Neuronal stem cell (in vitro differentiated cells): ENCODE results near the gene SLC9A9.

Source experiments
- DNase-seq: peaks from one replicate; pipeline ENCODE4 v3.0.0-alpha.2; 2013; ENCODE audit warnings: low spot score
- H2AFZ ChIP-seq: one replicate; pipeline ENCODE4 v1.6.1; 2013; ENCODE audit warnings: mild to moderate bottlenecking, low read length, inconsistent platforms
- H2AK5ac ChIP-seq: 2 replicates; pipeline ENCODE4 v1.6.1; 2013; ENCODE audit warnings: low read depth, mild to moderate bottlenecking, inconsistent platforms, low read length, moderate library complexity, mixed read lengths
- H2BK120ac ChIP-seq: 2 replicates; pipeline ENCODE4 v1.6.1; 2013; ENCODE audit warnings: low read depth, mild to moderate bottlenecking, inconsistent platforms, low read length, moderate library complexity, mixed read lengths
- H2BK12ac ChIP-seq: one replicate; pipeline ENCODE4 v1.6.1; 2013; ENCODE audit warnings: low read length, inconsistent platforms
- H2BK15ac ChIP-seq: 2 replicates; pipeline ENCODE4 v1.6.1; 2013; ENCODE audit warnings: mild to moderate bottlenecking, low read length, inconsistent platforms, mixed read lengths
- H2BK5ac ChIP-seq: one replicate; pipeline ENCODE4 v1.6.1; 2013; ENCODE audit warnings: inconsistent platforms, mild to moderate bottlenecking, low read length, moderate library complexity
- H3K14ac ChIP-seq: one replicate; pipeline ENCODE4 v1.6.1; 2013; ENCODE audit warnings: low read length, inconsistent platforms
- H3K18ac ChIP-seq: 2 replicates; pipeline ENCODE4 v1.6.1; 2013; ENCODE audit warnings: low read length, inconsistent platforms
- H3K23ac ChIP-seq: 2 replicates; pipeline ENCODE4 v1.6.1; 2013; ENCODE audit warnings: low read depth, mild to moderate bottlenecking, mixed read lengths, low read length, inconsistent platforms; ENCODE audit not compliant: poor library complexity
- H3K27ac ChIP-seq: replicated peaks from 3 replicates; pipeline ENCODE4 v1.5.1; 2013; ENCODE audit warnings: low read length, inconsistent platforms
- H3K27me3 ChIP-seq, 3 experiments: 2 replicates each; pipeline ENCODE4 v1.6.1; 2013; ENCODE audit warnings: low read length in 3 of 3, mild to moderate bottlenecking in 2 of 3, inconsistent platforms in 1 of 3, low read depth in 1 of 3, mixed read lengths in 1 of 3, moderate library complexity in 1 of 3; ENCODE audit not compliant: control insufficient read depth in 3 of 3, insufficient read depth in 3 of 3
- H3K36me3 ChIP-seq, 2 donors: replicated peaks in 1 of 2; 2 replicates each; pipeline ENCODE4 v1.6.1; 2013; ENCODE audit warnings: low read length in 2 of 2; ENCODE audit not compliant: control insufficient read depth in 2 of 2, insufficient read depth in 2 of 2
- H3K4ac ChIP-seq: 2 replicates; pipeline ENCODE4 v1.6.1; 2013; ENCODE audit warnings: inconsistent platforms, mild to moderate bottlenecking, low read length, moderate library complexity
- H3K4me1 ChIP-seq, 2 donors: 1 replicate in 1 of 2; 2 replicates in 1 of 2; pipeline ENCODE4 v1.6.1; 2013; ENCODE audit warnings: low read length in 2 of 2, low read depth in 1 of 2; ENCODE audit not compliant: control insufficient read depth in 2 of 2, insufficient read depth in 1 of 2
- H3K4me2 ChIP-seq: one replicate; pipeline ENCODE4 v1.6.1; 2013; ENCODE audit warnings: mild to moderate bottlenecking, low read length, inconsistent platforms; ENCODE audit not compliant: insufficient read depth, poor library complexity, severe bottlenecking
- H3K4me3 ChIP-seq, 2 donors: 2 replicates each; pipeline ENCODE4 v1.5.1; 2013; ENCODE audit warnings: low read length in 2 of 2, mild to moderate bottlenecking in 2 of 2, inconsistent platforms in 1 of 2, moderate library complexity in 1 of 2
- H3K79me1 ChIP-seq: one replicate; pipeline ENCODE4 v1.6.1; 2013; ENCODE audit warnings: low read depth, mild to moderate bottlenecking, inconsistent platforms, low read length, moderate library complexity
- H3K9ac ChIP-seq: one replicate; pipeline ENCODE4 v1.6.1; 2013; ENCODE audit warnings: mild to moderate bottlenecking, low read depth, low read length, inconsistent platforms; ENCODE audit not compliant: poor library complexity
- H3K9me3 ChIP-seq, 2 donors: replicated peaks in 1 of 2; 2 replicates each; pipeline versions ENCODE3 to v1.6.1; 2013; ENCODE audit warnings: low read length in 2 of 2, mild to moderate bottlenecking in 2 of 2, inconsistent platforms in 1 of 2, low read depth in 1 of 2, mixed read lengths in 1 of 2, moderate library complexity in 1 of 2; ENCODE audit not compliant: control insufficient read depth in 2 of 2, insufficient read depth in 1 of 2
- H4K8ac ChIP-seq: one replicate; pipeline ENCODE4 v1.6.1; 2013; ENCODE audit warnings: low read depth, mild to moderate bottlenecking, inconsistent platforms, low read length, moderate library complexity
- H4K91ac ChIP-seq: one replicate; pipeline ENCODE4 v1.6.1; 2013; ENCODE audit warnings: low read length, low read depth, mild to moderate bottlenecking, inconsistent platforms; ENCODE audit not compliant: poor library complexity
- WGBS, 2 donors: extraction: QIAGEN DNeasy Blood & Tissue Kit; methylation state at CpG; one replicate each; pipeline ENCODE4 v1.1.7; 2013; ENCODE audit warnings: missing lambda C conversion rate in 2 of 2, mixed read lengths in 1 of 2; ENCODE audit not compliant: insufficient read length in 2 of 2, insufficient replicate concordance in 1 of 2; ENCODE audit errors: extremely low coverage in 2 of 2; 5-methylcytosine and 5-hydroxymethylcytosine counted together

The SLC9A9 gene

DNA sequence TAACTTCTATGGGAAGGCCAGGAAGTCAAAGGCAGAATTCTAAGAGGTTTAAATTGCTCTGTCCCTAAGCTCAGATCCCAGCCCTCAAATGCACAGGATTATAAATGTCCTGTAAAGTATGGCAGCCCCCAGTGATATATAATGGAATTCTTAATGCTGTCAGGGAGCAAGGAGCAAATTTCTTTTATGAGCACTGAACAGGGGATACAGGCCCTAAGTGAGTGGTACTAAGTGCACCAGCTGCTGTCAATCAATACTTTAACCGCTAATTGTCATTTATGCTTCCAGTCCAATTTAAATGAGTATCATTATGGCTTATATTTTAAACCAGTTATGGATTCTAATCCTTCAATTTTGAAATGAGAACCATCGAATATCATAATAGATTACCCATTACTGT, 4.7 kb downstream of the SLC9A9 start:
- WGBS, 2 donors = no CpG with 5 or more reads among the region's 2 CpGs
- Histone ChIP-seq H3K9ac (no peak overlapping the region), H3K79me1 (no peaks in the 10 kb centered on the region), H3K36me3 (no peaks in the 10 kb centered on the region), H3K27ac (no peak overlapping the region), H2BK120ac (no peak overlapping the region), H4K8ac (no peak overlapping the region), H3K27me3 (no peaks in the 10 kb centered on the region), H4K91ac (no peak overlapping the region), H2BK15ac (no peak overlapping the region), H2AK5ac (no peak overlapping the region), H2BK12ac (no peak overlapping the region), H3K4ac (no peak overlapping the region), H3K23ac (no peak overlapping the region), H3K9me3 (no peaks in the 10 kb centered on the region), H3K4me3 (no peak overlapping the region), H3K4me1 (peaks cover 2 to 5% of the 10 kb centered on the region in 2 donors), H3K18ac (no peak overlapping the region), H3K4me2 (no peak overlapping the region), H3K14ac (no peak overlapping the region), H2AFZ (no peak overlapping the region), H2BK5ac (no peak overlapping the region)
- no peak for DNase-seq

DNA sequence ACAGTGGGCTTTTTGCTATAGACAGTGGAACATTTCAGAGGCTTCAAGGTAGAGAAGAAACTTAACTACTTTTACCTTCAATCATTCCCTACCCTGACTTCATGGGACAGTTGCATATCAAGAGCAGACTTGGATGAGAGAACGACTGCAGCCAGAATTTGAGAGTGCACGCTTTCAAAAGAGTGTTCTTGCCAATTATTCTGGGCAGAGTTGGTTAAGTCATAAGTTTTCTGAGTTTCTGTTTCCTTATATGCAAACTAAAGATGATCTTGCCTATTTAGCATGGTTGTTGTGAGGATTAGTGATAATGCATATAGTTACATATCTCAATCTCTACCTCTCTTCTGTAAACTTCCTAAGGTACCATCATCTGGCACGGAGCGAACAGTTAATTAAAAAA, 7.6 kb downstream of the SLC9A9 start:
- Histone ChIP-seq H4K91ac (no peak overlapping the region), H3K23ac (no peak overlapping the region), H2BK5ac (no peak overlapping the region), H3K27me3 (no peaks in the 10 kb centered on the region), H2BK12ac (no peak overlapping the region), H2BK120ac (no peak overlapping the region), H3K4ac (no peak overlapping the region), H3K9ac (no peak overlapping the region), H2AK5ac (no peak overlapping the region), H3K27ac (no peak overlapping the region), H3K4me1 (no peaks in the 10 kb centered on the region), H3K9me3 (no peaks in the 10 kb centered on the region), H2AFZ (no peak overlapping the region), H3K18ac (no peak overlapping the region), H3K14ac (no peak overlapping the region), H3K4me3 (no peak overlapping the region), H3K4me2 (no peak overlapping the region), H4K8ac (no peak overlapping the region), H3K36me3 (no peaks in the 10 kb centered on the region), H3K79me1 (no peaks in the 10 kb centered on the region), H2BK15ac (no peak overlapping the region)
- no CpG with 5 or more reads among the region's 4 CpGs for WGBS, 2 donors
- DNase-seq = no peak

DNA sequence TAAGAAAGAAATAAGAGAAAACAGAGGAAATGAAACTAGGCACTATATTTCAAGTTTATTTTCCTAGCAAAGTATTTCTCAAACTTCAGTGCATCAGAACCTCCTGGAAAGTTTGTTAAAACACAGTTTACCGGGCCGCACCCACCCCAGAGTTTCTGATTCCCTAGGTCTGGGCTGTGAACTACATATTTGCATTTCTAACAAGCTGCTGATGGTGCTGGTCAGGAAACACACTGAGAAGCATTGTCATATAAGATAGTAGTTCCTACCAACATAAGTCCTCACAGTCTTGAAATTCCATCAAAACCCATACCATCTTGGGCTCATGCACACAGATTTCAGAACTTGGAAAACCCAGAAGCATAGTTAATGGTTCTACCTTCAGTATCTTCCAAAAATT, 8.3 kb downstream of the SLC9A9 start:
- no peak for DNase-seq
- Histone ChIP-seq H4K8ac (no peak overlapping the region), H3K4me2 (no peak overlapping the region), H3K27me3 (no peaks in the 10 kb centered on the region), H3K4ac (no peak overlapping the region), H3K23ac (no peak overlapping the region), H3K79me1 (no peaks in the 10 kb centered on the region), H3K36me3 (no peaks in the 10 kb centered on the region), H2AFZ (no peak overlapping the region), H3K14ac (no peak overlapping the region), H2BK12ac (no peak overlapping the region), H3K27ac (no peak overlapping the region), H2BK5ac (no peak overlapping the region), H2AK5ac (no peak overlapping the region), H3K4me3 (no peak overlapping the region), H3K9me3 (no peaks in the 10 kb centered on the region), H3K9ac (no peak overlapping the region), H4K91ac (no peak overlapping the region), H2BK120ac (no peak overlapping the region), H3K18ac (no peak overlapping the region), H2BK15ac (no peak overlapping the region), H3K4me1 (no peaks in the 10 kb centered on the region)
- no CpG with 5 or more reads among the region's 2 CpGs for WGBS, 2 donors

DNA sequence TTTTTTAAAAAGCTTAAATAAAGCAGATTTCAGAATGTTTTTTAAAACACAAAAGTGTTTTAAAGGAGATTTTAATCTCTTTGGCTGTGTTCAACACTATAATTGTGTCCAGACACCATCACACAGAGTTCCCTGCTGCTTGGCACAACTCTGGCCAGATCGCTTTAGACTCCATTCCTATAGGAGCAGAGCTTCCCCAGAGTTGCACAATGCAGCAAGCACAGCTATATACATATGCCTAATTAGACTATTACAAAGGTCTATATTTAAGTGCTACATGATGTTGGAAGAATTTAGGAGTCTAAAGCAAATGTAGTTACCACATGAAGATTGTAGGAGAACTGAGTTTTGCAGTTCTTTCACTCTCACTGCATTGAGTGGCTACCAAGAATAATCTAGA, 11.2 kb downstream of the SLC9A9 start:
- Histone ChIP-seq H3K27me3 (no peaks in the 10 kb centered on the region), H2BK12ac (no peak overlapping the region), H2BK15ac (no peak overlapping the region), H3K4ac (no peak overlapping the region), H3K27ac (no peak overlapping the region), H3K4me3 (no peak overlapping the region), H3K9ac (no peak overlapping the region), H4K91ac (no peak overlapping the region), H3K9me3 (no peaks in the 10 kb centered on the region), H2AK5ac (no peak overlapping the region), H2BK5ac (no peak overlapping the region), H2BK120ac (no peak overlapping the region), H3K4me1 (no peaks in the 10 kb centered on the region), H3K79me1 (no peaks in the 10 kb centered on the region), H3K36me3 (no peaks in the 10 kb centered on the region), H3K14ac (no peak overlapping the region), H2AFZ (no peak overlapping the region), H3K4me2 (no peak overlapping the region), H4K8ac (no peak overlapping the region), H3K23ac (no peak overlapping the region), H3K18ac (no peak overlapping the region)
- no peak for DNase-seq
- no CpG with 5 or more reads among the region's 1 CpG for WGBS, 2 donors
